GM21576 (cell line): ENCODE results near the gene HAP1.
"Not testable (repeated sequence)": the region's sequence is repeated elsewhere in the genome, so short reads cannot be mapped to it uniquely, and the experiment has no call there.

Source experiments
- ATAC-seq: cut with Tn5 transposase; IDR thresholded peaks from one replicate; pipeline ENCODE4 v1.9.1; 2021; ENCODE audit warnings: mild to moderate bottlenecking, moderate library complexity; ENCODE audit not compliant: unreplicated experiment

HAP1 gene

DNA sequence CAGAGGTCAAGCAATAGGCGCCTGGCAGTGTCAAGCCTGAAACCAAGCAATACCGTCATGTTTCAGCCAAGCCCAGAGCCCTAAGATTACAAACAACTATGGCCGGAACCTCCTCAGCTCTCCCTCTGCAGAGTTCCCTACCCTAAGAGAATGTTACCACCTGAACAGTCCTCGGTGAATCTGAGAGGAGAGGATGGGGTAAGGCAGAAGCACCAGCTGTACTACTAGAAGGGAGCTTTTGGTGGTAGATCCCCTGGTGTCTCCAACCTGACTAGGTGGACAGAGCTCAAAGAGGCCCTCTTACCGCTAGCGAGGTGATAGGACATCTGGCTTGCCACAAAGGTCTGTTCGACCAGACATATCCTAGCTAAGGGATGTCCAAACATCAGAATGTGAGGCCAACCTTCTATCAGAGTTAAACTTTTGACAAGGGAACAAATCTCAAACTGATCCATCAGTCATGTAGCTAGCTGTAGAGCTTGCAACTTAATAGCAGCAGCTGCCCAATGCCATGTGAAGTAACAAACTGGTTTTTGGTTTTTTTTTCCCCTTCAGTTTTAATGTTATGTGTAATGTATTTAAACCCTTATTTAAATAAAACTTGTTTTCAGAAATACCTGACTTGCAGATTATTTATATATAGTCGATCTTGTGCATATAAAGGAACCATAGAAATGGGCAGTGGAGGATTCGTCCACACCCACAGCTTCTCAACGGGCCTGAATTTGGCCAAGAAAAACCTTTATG, 43.2 kb downstream of the HAP1 start:
- ATAC-seq, result no peak

DNA sequence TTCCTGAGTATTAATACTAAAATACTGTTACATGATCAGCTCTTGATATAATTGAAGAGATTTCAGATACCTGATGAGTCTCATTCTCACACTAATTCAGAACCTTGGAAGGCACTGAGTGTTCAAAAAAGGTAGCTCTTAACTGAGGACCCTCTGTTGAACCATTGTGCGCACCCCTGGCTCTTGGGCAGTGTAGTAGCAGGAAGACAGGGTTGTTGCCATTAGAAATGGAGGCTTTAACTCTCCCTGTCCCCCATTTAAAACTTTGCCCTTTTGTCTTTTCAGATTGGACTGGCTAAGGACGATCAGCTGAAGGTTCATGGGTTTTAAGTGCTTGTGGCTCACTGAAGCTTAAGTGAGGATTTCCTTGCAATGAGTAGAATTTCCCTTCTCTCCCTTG, 43.9 kb downstream of the HAP1 start:
- ATAC-seq, result no peak

DNA sequence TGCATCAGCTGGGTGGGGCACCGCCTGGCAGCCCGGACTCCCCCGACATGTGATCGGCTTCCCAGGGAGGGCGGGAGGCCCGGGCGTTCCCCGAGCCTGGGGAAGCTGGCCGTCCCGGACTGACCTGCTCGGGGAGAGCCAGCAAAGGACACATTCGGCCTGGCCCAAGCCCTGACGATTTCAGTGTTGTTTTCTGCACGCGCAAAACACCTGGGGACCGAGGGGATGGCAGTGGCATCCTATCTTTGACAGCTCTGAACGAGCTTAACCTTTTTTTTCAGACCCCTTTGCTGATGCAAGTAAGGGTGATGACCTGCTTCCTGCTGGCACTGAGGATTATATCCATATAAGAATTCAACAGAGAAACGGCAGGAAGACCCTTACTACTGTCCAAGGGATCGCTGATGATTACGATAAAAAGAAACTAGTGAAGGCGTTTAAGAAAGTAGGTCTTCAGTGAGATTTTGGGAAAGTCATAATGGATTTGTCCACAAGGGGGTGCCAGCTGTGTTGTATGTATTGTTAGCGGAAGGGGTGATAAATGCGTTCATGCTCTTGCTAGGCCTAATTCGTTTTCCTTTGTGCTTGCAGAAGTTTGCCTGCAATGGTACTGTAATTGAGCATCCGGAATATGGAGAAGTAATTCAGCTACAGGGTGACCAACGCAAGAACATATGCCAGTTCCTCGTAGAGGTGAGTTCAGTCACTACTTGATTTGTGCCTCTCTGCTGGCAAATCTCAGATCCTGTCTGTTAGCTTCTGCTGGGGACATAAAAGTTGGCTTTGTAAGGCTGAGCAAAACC, 44.7 kb downstream of the HAP1 start:
- ATAC-seq, result no peak

DNA sequence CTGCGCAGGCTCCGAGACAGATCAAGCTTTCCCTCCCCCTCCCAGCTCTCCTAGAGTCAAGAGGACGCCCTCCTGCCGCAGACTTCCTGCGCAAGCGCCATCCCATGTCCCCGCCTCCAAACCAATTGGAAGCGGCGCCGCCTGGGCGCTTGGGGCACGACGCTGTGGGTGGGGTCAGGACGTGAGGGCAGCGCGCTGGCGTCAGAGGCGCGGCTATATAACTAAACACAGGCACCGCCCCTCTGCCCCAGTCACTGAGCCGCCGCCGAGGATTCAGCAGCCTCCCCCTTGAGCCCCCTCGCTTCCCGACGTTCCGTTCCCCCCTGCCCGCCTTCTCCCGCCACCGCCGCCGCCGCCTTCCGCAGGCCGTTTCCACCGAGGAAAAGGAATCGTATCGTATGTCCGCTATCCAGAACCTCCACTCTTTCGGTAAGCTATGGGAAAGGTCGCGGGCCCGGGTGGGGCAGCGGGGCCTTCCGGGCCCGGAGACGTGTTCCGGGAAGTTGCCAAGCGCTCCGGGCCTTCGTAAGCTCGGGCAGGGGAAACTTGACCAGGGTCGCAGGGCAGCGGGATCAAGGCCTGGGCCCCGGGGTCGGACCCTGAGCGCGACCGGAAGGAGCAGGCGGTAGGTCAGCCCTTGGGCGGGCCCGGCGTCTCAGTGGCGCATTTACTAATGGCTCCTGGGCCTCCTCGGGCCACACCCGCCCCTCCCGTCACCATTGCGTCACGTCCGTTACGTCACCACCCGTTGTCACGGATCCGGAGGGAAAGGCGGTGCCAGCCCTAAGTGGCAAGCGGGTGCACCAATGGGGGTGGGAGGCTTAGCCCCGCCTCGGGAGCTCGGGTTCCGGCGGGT, 45.6 kb downstream of the HAP1 start, which contains the start of gene EIF1:
Gene EIF1 (plus strand): TSS at position 245 of the 856 bp plus-strand sequence. CDS start 154 bp downstream, at position 399.
- ATAC-seq, result peak; percentile 67

DNA sequence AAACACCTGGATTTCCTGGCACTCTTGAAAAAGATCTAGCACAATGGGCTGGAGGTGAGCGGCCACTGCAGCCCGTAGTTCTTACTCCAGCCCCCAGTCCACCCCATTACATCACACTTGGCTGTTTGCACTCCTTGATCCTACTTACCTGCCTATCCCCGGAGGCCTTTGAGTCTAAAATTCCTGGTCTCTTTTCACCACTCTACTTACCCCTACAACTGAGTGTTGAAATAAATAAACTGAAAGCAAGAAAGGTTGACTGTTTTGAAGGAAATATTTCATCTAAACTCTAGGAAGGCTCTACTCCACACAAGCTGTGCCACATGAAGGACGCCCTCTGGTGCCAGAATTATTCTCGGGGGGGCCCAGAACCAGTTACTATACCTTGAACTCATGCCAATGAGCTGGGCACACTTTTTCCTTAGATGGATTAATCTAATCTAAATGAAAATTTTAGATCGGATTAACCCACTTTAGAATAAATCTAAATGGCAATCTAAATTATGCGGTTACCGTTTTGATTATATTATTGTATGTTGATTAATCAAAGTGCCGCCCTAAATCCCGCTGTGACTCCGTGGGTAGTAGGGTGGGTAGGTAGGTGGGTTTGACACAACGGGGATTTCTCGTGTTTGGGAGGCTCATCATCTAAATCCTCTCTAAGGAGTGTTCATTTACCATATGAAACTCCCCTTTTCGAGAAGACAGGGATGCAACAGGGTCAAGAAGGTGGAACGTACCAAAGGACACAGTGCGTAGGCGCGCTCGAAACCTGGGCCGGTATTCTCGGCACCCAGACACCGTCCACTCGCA, 46.4 kb downstream of the HAP1 start:
- no peak for ATAC-seq

DNA sequence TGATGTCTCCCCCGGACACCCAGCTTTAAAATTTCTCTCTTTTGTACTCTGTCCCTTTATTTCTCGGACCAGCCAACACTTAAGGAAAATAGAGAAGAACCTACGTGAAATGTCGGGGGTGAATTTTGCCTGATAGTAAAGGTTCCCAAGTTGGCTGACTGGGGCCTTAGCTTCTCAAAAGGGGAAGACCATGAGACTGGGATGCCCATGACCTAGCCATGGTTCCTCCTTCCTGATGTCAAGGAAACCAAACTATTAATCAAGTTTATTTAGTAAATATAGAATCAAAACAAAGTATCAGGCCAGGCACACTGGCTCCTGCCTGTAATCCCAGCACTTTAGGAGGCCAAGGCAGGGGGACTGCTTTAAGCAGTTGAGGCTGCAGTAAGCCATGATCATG, 48.2 kb downstream of the HAP1 start:
- no peak for ATAC-seq

DNA sequence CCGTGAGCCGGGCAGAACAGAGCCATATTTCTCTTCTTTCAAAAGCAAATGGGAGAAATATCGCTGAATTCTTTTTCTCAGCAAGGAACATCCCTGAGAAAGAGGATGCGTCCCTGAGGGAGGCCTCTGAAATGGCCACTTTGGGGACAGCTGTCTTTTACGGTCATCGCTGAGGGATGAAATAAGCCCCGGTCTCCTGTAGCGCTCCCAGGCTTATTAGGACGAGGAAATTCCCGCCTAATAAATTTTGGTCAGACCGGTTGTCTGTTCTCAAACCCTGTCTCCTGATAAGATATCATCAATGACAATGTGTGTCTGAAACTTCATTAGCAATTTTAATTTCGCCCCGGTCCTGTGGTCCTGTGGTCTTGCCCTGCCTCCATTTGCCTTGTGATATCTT, 48.7 kb downstream of the HAP1 start:
- not testable (repeated sequence) for ATAC-seq

DNA sequence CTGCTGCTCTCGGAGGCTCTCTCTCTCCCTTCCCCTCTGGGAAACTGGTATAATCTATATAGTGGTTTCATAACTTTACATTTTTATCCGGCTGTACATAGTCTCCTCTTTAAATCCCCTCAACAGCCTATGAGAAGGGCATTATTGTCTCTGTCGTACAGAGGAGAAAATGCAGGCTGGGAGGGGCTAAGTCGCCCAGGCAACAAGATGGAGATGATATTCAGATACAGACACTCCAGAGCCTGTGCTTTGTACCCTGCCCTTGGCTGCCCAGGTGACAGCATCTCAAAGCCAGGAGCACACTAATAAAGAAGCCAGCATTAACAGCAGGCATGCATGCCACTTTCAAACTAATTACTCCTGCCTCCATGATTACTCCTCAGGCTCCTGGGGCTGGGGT, 50.4 kb downstream of the HAP1 start:
- no peak for ATAC-seq

DNA sequence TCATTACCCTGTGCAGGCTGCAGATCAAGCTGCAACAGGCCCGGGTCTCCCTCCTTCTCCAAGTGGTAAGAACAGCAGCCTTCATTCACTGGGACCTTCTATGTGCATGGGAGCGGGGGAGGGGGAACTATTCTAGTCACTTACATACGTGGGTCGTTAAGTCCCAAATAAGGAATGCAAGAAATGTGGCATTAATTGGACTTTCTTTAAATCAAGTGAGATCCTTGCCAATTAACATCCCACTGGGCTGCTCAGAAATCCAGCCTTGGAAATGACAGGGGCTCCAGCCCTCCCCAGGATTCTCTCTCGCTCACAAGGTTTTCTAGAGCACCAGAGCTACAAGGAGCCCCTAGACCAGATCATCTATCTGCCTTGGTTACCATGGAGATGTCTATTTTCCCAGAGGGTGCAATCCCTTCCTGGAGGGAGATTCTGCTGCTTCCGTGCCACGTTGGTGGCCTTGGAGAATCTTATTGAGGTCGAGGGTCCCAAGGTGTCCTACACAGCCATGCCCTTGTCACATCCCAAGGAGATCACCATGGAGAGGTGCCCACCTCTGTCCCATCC, 50.9 kb downstream of the HAP1 start:
- ATAC-seq, result no peak

DNA sequence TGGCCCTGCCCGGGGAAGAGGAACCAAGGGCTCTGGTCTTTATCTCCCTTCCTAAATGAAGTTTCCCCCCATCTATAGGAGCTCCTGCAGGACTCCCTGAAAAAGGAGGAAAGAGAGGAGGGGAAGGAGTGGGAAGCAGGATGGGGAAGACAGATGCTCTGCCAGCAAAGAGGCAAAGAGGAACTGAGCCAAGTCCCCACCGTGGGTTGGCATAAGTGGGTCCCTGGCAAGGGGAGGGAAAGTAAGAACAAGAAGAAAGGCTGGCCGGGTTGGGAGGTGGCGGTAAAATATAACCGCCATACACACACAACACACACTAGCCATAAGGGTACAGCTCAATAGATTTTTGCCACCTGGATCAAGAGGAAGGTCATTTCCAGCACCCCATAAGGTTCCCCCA, 51.8 kb downstream of the HAP1 start:
- no peak for ATAC-seq

DNA sequence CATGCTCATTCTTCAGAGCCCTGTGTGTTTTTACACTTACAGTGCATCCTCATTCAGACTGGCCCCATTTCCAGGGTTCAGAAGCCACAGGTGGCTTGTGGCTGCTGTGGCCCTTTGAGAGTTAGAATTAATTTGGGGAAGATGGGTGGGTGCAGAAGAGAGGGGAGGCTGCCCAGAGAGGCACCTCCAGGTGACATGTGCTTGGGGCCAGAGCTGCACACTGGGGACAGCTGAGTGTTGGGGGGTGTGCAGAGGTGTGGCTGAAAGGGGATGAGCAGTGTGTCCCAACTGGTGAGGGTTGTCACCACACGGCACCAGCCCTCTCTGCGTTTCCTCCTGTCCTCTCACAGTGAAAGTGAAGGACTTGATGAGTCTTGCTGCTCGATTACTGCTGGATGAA, 52.7 kb downstream of the HAP1 start:
- no peak for ATAC-seq

DNA sequence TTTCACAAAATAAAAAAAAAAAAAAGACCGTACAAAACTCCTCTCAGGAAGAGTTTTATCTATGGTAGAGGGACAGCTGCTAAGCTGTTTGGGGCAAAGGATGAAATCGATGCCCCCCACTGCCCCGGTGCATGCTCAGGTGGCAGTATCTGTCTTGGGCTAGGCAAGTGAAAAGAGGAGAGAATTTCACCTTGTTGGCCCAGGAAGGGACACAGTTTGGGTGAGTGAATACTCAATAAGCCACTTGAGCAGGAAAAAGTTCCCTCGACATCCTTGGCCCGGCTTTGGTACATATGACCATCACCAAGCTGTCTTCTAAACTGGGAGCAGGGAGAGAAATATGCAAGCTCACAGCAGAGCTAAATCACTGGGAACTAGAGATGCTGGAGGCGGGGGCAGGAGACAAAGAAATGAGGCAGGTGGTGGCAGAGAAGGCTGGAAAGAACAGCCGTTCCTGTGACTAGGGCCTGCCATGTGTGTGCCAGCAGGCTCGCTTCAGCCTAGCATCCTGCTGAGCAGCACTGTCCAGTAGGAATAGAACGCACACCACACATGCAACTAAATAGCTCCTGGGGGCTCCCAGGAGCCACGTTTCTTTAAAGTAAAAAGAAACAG, 53.9 kb downstream of the HAP1 start:
- ATAC-seq, result no peak

DNA sequence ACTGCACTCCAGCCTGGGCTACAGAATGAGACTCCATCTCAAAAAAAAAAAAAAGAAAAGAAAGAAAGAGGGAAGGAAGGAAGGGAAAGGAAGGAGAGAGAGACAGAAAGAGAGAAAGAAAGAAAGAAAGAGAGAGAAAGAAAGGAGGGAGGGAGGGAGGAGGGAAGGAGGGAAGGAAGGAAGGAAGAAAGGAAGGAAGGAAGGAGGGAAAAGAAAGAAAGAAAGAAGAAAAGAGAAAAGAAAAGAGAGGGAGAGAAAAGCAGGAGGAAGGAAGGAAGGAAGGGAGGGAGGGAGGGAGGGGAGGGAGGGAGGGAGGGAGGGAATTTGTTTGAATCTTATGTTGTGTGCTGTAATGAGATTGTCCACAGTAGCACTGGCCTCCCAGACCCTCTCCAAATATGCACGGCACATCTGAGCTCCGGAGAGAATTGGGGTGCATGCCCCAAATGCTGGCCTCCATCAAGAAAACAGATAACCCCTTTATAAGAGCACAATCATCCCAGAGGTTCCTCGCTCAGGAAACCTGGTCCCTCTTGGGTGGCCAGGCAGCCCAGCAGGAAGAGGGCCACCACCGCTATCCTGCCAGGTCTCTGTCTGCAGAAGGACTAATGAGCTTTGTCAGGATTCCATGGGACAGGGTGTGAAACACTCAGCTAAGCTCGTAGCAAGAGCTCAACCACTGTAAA, 54.6 kb downstream of the HAP1 start:
- no peak for ATAC-seq

DNA sequence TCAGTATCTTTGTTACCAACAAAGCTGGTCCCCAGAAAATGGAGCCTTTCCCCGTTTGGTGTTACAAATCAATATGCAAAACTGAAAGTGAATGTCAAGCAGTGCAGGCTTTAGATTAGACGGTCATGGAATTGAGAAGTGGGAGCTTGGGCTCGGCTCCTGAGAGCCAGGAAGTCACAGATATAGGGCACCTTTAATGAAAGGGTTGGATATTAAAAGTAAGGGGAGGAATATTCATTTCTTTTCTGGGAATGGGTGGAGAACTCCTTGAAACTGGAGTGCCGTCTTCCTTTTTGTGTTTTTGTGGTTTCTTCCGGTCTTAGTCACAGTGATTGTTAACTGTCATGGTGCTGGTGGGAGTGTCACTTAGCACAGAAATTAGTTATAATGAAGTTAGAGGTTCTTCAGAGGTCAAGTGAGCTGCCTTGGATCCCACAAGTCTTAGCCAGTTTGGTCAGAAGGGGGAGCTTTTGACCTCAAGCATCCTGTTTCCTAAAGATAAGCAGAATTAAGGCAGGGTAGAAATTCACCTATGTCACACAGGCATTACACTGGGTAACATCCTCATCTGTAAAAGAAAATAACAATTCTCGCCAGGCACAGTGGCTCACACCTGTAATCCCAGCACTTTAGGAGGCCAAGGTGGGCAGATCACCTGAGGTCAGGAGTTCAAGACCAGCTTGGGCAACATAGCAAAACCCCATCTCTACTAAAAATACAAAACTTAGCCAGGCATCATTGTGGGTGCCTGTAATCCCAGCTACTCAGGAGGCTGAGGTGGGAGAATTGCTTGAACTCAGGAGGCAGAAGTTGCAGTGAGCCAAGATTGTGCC, 55.3 kb downstream of the HAP1 start:
- ATAC-seq, result no peak

DNA sequence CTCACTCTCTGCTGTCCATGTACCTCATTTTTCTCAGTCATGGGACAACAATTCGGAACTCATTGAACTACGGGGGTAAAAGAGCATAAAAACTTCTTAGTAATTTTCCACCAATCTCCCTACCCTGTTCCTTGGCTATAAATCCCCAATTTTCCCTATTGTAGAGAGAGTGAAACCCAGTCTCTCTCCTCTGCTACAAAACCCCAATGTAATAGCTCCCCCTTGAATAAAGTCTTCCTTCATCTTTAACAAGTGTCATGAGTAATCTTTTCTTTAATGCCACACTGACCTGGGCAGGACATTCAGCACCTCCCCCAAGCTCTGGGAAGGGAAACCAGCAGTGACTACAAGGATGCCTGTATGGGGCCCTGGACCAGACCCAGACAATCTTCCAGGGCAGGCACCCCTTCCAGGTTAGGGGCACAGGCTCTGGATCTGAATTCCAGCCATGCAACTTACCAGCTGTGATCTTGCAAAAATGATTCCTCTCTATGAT, 56.0 kb downstream of the HAP1 start:
- ATAC-seq, result no peak

DNA sequence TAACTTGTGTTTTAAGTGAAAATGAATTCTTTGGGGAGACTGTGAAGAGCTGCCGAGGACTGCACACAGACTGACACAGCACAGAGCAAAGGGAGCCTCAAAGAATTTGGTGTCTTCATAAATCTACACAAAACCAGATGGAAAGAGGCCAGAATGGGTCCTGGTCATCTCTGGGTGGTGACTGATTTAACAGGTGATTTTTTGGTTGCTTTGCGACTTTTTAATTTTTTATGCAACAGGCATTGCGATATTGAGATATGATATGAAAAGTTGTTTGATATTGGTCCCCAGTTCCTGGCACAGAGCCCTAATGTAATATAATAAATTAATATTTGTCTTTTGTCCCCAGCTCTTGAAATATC, 58.4 kb downstream of the HAP1 start:
- no peak for ATAC-seq

DNA sequence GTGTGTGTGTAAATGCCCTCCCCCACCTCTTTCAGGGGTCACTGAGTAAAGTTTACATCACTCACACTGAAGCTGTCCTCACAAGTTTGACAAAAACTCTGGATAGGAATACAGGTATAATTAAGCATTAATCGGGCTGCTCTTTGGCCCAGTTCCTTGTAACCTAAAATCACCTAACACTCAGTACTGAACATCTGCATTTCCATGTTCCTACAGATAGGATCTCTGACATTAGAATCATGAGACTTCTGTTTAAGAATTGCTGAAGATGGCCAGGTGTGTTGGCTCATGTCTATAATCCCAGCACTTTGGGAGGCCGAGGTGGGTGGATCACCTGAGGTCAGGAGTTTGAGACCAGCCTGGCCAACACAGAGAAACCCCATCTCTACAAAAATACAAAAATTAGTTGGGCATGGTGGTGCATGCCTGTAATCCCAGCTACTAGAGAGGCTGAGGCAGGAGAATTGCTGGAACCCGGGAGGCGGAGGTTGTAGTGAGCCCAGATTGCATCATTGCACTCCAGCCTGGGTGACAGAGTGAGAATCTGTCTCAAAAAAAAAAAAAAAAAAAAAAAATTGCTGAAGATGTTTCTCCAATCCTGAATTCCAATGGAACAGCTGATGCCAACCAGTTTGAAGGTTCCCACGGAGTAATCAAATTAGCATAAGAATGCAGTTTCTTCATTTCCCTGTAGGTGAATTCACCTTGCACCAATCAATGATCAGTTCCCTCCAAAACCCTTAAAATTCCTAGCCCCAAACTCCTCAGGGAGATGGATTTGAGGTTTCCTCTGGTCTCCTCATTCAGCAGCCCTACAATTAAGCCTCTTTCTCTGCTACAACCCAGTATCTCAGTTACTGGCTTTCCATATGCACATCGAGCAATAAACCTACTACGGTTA, 59.0 kb downstream of the HAP1 start:
- not testable (repeated sequence) for ATAC-seq
